ENCODE data around the gene F5. TPM values are rescaled to one million over a fixed set of nuclear protein-coding genes. Genes with fewer than 3 reads are reported as not detected.

The F5 gene
- total RNA-seq, 4 donors from 2014 or later: 0.79 to 3.0 (median 1.8) TPM

DNA sequence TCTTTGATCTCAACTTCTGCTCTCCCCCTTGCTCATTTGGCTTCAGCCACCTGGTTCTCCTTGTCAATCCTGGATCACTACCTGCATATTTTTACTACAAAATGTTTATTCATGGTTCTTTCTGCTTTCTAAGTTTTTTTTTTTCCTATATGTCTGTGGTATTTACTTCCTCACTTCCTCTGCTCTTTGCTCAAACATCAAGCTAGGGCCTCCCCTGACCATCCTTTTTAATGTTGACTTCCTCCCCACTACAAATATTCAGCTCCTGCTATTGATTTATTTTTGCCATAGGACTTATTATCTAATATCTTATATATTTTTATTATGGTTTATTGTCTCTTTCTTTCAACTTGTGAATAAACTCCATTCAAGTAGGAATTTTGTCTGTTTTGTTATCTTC is 86.5 kb downstream of the F5 start:
- Histone ChIP-seq H3K36me3 (no peaks in the 10 kb centered on the region), H3K27me3 (no peaks in the 10 kb centered on the region), H3K4me3 (replicated peaks in 1 of 3) (no peak overlapping the region), H3K27ac (no peak overlapping the region), H3K9me3 (no peaks in the 10 kb centered on the region), H3K4me1 (no peaks in the 10 kb centered on the region)
- no peak for DNase-seq
- no peak for TF ChIP-seq POLR2A (IDR thresholded peaks at IDR 0.05)
- TF ChIP-seq, protein P1, sequence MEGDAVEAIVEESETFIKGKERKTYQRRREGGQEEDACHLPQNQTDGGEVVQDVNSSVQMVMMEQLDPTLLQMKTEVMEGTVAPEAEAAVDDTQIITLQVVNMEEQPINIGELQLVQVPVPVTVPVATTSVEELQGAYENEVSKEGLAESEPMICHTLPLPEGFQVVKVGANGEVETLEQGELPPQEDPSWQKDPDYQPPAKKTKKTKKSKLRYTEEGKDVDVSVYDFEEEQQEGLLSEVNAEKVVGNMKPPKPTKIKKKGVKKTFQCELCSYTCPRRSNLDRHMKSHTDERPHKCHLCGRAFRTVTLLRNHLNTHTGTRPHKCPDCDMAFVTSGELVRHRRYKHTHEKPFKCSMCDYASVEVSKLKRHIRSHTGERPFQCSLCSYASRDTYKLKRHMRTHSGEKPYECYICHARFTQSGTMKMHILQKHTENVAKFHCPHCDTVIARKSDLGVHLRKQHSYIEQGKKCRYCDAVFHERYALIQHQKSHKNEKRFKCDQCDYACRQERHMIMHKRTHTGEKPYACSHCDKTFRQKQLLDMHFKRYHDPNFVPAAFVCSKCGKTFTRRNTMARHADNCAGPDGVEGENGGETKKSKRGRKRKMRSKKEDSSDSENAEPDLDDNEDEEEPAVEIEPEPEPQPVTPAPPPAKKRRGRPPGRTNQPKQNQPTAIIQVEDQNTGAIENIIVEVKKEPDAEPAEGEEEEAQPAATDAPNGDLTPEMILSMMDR (IDR thresholded peaks at IDR 0.05): no peak
- intact Hi-C loops (cut with DNase I): no loop called here

DNA sequence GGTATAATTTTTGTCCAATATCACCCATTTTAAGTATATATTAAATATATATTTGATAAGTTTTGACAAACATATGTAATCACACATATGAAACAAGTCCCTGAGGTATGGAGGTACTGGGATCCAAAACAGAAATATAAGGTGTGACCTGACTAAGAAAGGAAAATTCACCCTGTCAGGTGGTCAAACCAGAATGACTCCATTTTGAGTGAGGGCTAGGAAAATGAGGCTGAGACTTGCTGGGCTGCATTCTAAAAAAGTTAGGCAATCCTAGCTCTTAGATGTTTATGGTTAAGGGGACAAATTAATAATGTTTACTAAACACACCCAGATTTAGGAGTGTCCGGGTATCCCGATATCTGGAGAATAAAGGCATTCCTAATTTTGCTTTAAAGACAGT is 89.0 kb downstream of the F5 start:
- WGBS, 2 donors: 97 to 99% methylated on average over 2 of the region's 2 CpGs
- TF ChIP-seq, protein P1 (IDR thresholded peaks at IDR 0.05): no peak
- TF ChIP-seq POLR2A (IDR thresholded peaks at IDR 0.05): no peak
- intact Hi-C loops (cut with DNase I): no loop called here
- Histone ChIP-seq H3K4me3 (replicated peaks in 1 of 3) (no peak overlapping the region), H3K27ac (no peak overlapping the region), H3K27me3 (no peaks in the 10 kb centered on the region), H3K4me1 (no peaks in the 10 kb centered on the region), H3K9me3 (no peaks in the 10 kb centered on the region), H3K36me3 (no peaks in the 10 kb centered on the region)
- DNase-seq: no peak

DNA sequence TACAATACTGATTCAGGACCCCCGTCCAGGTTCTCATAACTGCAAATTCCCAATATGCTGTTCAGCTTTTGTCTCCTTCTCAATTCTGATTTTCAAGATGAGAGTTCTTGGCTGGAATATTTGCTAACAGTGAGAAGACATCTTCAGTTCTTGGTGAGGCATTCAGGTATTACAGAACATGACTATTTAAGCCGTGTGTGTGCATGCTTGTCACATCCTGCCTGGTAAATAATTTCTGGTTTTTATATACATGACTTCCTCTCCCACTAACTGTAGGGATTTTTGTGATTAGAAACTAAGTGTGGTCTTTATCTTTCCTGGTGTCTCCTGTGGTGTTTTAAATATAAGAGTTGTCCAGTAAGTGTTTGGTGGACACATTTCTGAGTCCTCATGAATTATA is 90.4 kb downstream of the F5 start:
- intact Hi-C loops (cut with DNase I): no loop called here
- no peaks in the 10 kb centered on the region for H3K36me3 ChIP-seq
- H3K9me3 ChIP-seq: no peaks in the 10 kb centered on the region
- no peak for DNase-seq
- no peaks in the 10 kb centered on the region for H3K4me1 ChIP-seq
- WGBS, 2 donors: 66 to 70% methylated on average over 2 of the region's 2 CpGs
- H3K27me3 ChIP-seq: no peaks in the 10 kb centered on the region
- no peak overlapping the region for H3K27ac ChIP-seq
- no peak for TF ChIP-seq POLR2A (IDR thresholded peaks at IDR 0.05)
- TF ChIP-seq, protein P1 (IDR thresholded peaks at IDR 0.05): no peak
- no peak overlapping the region for H3K4me3 ChIP-seq (replicated peaks in 1 of 3)

GRCh38 chr1:169495046-169495775 is 91.1 kb downstream of the F5 start:
- TF ChIP-seq, protein P1 (IDR thresholded peaks at IDR 0.05): no peak
- no peak for TF ChIP-seq POLR2A (IDR thresholded peaks at IDR 0.05)
- no peak overlapping the region for H3K27ac ChIP-seq
- DNase-seq: no peak
- intact Hi-C loops (cut with DNase I): no loop called here
- H3K36me3 ChIP-seq: no peaks in the 10 kb centered on the region
- H3K4me3 ChIP-seq (replicated peaks in 1 of 3): no peak overlapping the region
- no peaks in the 10 kb centered on the region for H3K4me1 ChIP-seq
- no peaks in the 10 kb centered on the region for H3K27me3 ChIP-seq
- no peaks in the 10 kb centered on the region for H3K9me3 ChIP-seq

- Histone ChIP-seq H3K9me3 (no peaks in the 10 kb centered on the region), H3K4me3 (replicated peaks in 1 of 3) (no peak overlapping the region), H3K4me1 (no peaks in the 10 kb centered on the region), H3K36me3 (no peaks in the 10 kb centered on the region), H3K27ac (no peak overlapping the region), H3K27me3 (no peaks in the 10 kb centered on the region)
- 96 to 100% methylated on average over 3 of the region's 3 CpGs for WGBS, 2 donors
- TF ChIP-seq POLR2A (IDR thresholded peaks at IDR 0.05): no peak
- TF ChIP-seq, protein P1 (IDR thresholded peaks at IDR 0.05): no peak
- DNase-seq: no peak
- intact Hi-C loops (cut with DNase I): no loop called here
Observed at GRCh38 chr1:169494343-169494742, 91.9 kb downstream of the F5 start.
